ENCODE results near the gene ZNF652.

GRCh38 chr17:49299996-49300395 is 62.1 kb downstream of the ZNF652 start:
- TF ChIP-seq CTCF (IDR thresholded peaks at IDR 0.05) (no peak), EP300 (IDR thresholded peaks at IDR 0.05) (no peak), POLR2A (IDR thresholded peaks at IDR 0.05) (no peak), POLR2AphosphoS5 (IDR thresholded peaks at IDR 0.05) (no peak)
